ENCODE data around the gene SETBP1. TPM values are rescaled to one million over a fixed set of nuclear protein-coding genes. Genes with fewer than 3 reads are reported as not detected.

The SETBP1 gene
- total RNA-seq, 1 experiment from 2014 or later = 0.05 TPM

- no peaks in the 10 kb centered on the region for H4K20me1 ChIP-seq (ENCODE audit: insufficient read depth)
- no peaks in the 10 kb centered on the region for H3K4me1 ChIP-seq (ENCODE audit: control insufficient read depth in 1 of 2, insufficient read depth in 2 of 2, low read length in 2 of 2)
- no peaks in the 10 kb centered on the region for H3K9me2 ChIP-seq (ENCODE audit: insufficient read depth)
- H3K4me3 ChIP-seq (replicated peaks in 1 of 2; ENCODE audit: low read depth in 1 of 2, low read length in 2 of 2) = no peak overlapping the region
- H2AFZ ChIP-seq (ENCODE audit: low read depth, low read length, poor library complexity, severe bottlenecking) = no peak overlapping the region
- no peaks in the 10 kb centered on the region for H3K79me2 ChIP-seq (ENCODE audit: insufficient read depth, low read length)
- H3K27me3 ChIP-seq (ENCODE audit: insufficient read depth, low read length) = no peaks in the 10 kb centered on the region
- BruUV-seq (replicated peaks) = no TSS peak
- no peak for ATAC-seq
- ChIA-PET POLR2A (no interaction called here), CTCF (no interaction called here), RAD21 (ENCODE audit: low non-redundant PET in 1 of 2, low total read pairs in 2 of 2, uncharacterized antibody in 2 of 2, unreplicated experiment in 2 of 2) (no interaction called here)
- DNase-seq (ENCODE audit: low read depth, low spot score) = no peak
- H3K36me3 ChIP-seq (ENCODE audit: control insufficient read depth in 1 of 2, insufficient read depth in 2 of 2, low read length in 2 of 2) = no peaks in the 10 kb centered on the region
- H3K4me2 ChIP-seq (ENCODE audit: low read length) = no peak overlapping the region
- intact Hi-C loops (cut with micrococcal nuclease) = no loop called here
- TF ChIP-seq, protein P1, sequence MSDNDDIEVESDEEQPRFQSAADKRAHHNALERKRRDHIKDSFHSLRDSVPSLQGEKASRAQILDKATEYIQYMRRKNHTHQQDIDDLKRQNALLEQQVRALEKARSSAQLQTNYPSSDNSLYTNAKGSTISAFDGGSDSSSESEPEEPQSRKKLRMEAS (IDR thresholded peaks at IDR 0.05) = no peak
- TF ChIP-seq POLR2A (IDR thresholded peaks at IDR 0.05; ENCODE audit: borderline replicate concordance, extremely low read depth, insufficient read depth, insufficient read length) (no peak), SP1 (IDR thresholded peaks at IDR 0.05; ENCODE audit: low read depth) (no peak), ELF1 (IDR thresholded peaks at IDR 0.05; ENCODE audit: borderline replicate concordance, low read depth) (no peak), EZH2phosphoT487 (IDR thresholded peaks at IDR 0.05; ENCODE audit: borderline replicate concordance) (no peak), ZNF274 (IDR thresholded peaks at IDR 0.05; ENCODE audit: low read depth, low read length) (no peak), FOSL1 (IDR thresholded peaks at IDR 0.05; ENCODE audit: low read depth) (no peak), YY1 (IDR thresholded peaks at IDR 0.05; ENCODE audit: extremely low read depth, insufficient replicate concordance, low read depth, low read length) (no peak), JUND (IDR thresholded peaks at IDR 0.05) (no peak), SRF (IDR thresholded peaks at IDR 0.05; ENCODE audit: low read depth) (no peak), TCF7L2 (IDR thresholded peaks at IDR 0.05; ENCODE audit: borderline replicate concordance, extremely low read depth, insufficient read depth, insufficient read length) (no peak), EZH2 (IDR thresholded peaks at IDR 0.05) (no peak), REST (IDR thresholded peaks at IDR 0.05; ENCODE audit: low read depth) (no peak), ATF3 (IDR thresholded peaks at IDR 0.05) (no peak)
- TF ChIP-seq, protein P2, sequence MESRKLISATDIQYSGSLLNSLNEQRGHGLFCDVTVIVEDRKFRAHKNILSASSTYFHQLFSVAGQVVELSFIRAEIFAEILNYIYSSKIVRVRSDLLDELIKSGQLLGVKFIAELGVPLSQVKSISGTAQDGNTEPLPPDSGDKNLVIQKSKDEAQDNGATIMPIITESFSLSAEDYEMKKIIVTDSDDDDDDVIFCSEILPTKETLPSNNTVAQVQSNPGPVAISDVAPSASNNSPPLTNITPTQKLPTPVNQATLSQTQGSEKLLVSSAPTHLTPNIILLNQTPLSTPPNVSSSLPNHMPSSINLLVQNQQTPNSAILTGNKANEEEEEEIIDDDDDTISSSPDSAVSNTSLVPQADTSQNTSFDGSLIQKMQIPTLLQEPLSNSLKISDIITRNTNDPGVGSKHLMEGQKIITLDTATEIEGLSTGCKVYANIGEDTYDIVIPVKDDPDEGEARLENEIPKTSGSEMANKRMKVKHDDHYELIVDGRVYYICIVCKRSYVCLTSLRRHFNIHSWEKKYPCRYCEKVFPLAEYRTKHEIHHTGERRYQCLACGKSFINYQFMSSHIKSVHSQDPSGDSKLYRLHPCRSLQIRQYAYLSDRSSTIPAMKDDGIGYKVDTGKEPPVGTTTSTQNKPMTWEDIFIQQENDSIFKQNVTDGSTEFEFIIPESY (IDR thresholded peaks at IDR 0.05; ENCODE audit: extremely low read depth, insufficient replicate concordance, low read length) = no peak
- H3K9me3 ChIP-seq (ENCODE audit: control insufficient read depth in 1 of 2, insufficient read depth in 1 of 2, low read depth in 1 of 2, low read length in 2 of 2) = peaks cover 8 to 21% of the 10 kb centered on the region in 2 experiments; a peak in 2 of 4 replicates
- H3K9ac ChIP-seq (ENCODE audit: low read length) = no peak overlapping the region
- H3K27ac ChIP-seq (ENCODE audit: low read depth, low read length) = no peak overlapping the region
These were observed 10.6 kb downstream of the SETBP1 start for GRCh38 chr18:44691148-44691925.
